Measurements from ENCODE around the gene DLAT.

DLAT gene

GRCh38 chr11:112024773-112025678 is at the start of gene DLAT (continued):
- TF ChIP-seq KLF1 (tag by site-specific recombination; IDR thresholded peaks at IDR 0.05) = peak; percentile 72
- TF ChIP-seq IKZF3 (tag by site-specific recombination; IDR thresholded peaks at IDR 0.05) = peak; percentile 81
- TF ChIP-seq ZNF792 (tag by site-specific recombination; IDR thresholded peaks at IDR 0.05) = 0 out of 2 replicates have a peak, but pooled peaks have one; percentile 65
- no peak for TF ChIP-seq ZNF239 (tag by site-specific recombination; IDR thresholded peaks at IDR 0.05)
- peak; percentile 89 for TF ChIP-seq ZBTB10 (tag by site-specific recombination; IDR thresholded peaks at IDR 0.05)
- no peak for TF ChIP-seq ZNF362 (tag by site-specific recombination; IDR thresholded peaks at IDR 0.05)
- no peak for TF ChIP-seq ZNF292 (tag by site-specific recombination; IDR thresholded peaks at IDR 0.05; ENCODE audit: borderline replicate concordance, low read depth)
- TF ChIP-seq BCL11A (tag by site-specific recombination; IDR thresholded peaks at IDR 0.05; ENCODE audit: low read depth) = peak; percentile 66; the same call in 1 of the 2 replicates
- TF ChIP-seq ZFHX2 (tag by site-specific recombination; conservative IDR thresholded peaks at IDR 0.05) = no peak
- peak; percentile 72; the same call in 1 of the 2 replicates for TF ChIP-seq MZF1 (tag by site-specific recombination; IDR thresholded peaks at IDR 0.05; ENCODE audit: borderline replicate concordance)
- no peak for TF ChIP-seq EGR2 (tag by site-specific recombination; IDR thresholded peaks at IDR 0.05; ENCODE audit: low read depth)
- TF ChIP-seq YY2 (tag by site-specific recombination; IDR thresholded peaks at IDR 0.05) = peak; percentile 40; the same call in 1 of the 2 replicates
- peak; percentile 46; the same call in 1 of the 2 replicates for TF ChIP-seq ZNF10 (tag by site-specific recombination; IDR thresholded peaks at IDR 0.05)
- no peak; the same call in 1 of the 2 replicates for TF ChIP-seq MEIS1 (CRISPR knock-in tag; IDR thresholded peaks at IDR 0.05; ENCODE audit: borderline replicate concordance)
- 0 out of 2 replicates have a peak, but pooled peaks have one; percentile 8 for TF ChIP-seq PRDM4 (tag by site-specific recombination; IDR thresholded peaks at IDR 0.05)
- TF ChIP-seq ZSCAN5A (tag by site-specific recombination; IDR thresholded peaks at IDR 0.05) = no peak; the same call in 1 of the 2 replicates
- TF ChIP-seq ZNF558 (tag by site-specific recombination; IDR thresholded peaks at IDR 0.05) = no peak; the same call in 1 of the 2 replicates
- TF ChIP-seq KLF16 (tag by site-specific recombination; IDR thresholded peaks at IDR 0.05) = peak; percentile 91
- peak; percentile 97 for TF ChIP-seq ZXDB (tag by site-specific recombination; IDR thresholded peaks at IDR 0.05)
- no peak; the same call in 1 of the 2 replicates for TF ChIP-seq REPIN1 (tag by site-specific recombination; IDR thresholded peaks at IDR 0.05; ENCODE audit: low read depth)
- TF ChIP-seq, protein P1, sequence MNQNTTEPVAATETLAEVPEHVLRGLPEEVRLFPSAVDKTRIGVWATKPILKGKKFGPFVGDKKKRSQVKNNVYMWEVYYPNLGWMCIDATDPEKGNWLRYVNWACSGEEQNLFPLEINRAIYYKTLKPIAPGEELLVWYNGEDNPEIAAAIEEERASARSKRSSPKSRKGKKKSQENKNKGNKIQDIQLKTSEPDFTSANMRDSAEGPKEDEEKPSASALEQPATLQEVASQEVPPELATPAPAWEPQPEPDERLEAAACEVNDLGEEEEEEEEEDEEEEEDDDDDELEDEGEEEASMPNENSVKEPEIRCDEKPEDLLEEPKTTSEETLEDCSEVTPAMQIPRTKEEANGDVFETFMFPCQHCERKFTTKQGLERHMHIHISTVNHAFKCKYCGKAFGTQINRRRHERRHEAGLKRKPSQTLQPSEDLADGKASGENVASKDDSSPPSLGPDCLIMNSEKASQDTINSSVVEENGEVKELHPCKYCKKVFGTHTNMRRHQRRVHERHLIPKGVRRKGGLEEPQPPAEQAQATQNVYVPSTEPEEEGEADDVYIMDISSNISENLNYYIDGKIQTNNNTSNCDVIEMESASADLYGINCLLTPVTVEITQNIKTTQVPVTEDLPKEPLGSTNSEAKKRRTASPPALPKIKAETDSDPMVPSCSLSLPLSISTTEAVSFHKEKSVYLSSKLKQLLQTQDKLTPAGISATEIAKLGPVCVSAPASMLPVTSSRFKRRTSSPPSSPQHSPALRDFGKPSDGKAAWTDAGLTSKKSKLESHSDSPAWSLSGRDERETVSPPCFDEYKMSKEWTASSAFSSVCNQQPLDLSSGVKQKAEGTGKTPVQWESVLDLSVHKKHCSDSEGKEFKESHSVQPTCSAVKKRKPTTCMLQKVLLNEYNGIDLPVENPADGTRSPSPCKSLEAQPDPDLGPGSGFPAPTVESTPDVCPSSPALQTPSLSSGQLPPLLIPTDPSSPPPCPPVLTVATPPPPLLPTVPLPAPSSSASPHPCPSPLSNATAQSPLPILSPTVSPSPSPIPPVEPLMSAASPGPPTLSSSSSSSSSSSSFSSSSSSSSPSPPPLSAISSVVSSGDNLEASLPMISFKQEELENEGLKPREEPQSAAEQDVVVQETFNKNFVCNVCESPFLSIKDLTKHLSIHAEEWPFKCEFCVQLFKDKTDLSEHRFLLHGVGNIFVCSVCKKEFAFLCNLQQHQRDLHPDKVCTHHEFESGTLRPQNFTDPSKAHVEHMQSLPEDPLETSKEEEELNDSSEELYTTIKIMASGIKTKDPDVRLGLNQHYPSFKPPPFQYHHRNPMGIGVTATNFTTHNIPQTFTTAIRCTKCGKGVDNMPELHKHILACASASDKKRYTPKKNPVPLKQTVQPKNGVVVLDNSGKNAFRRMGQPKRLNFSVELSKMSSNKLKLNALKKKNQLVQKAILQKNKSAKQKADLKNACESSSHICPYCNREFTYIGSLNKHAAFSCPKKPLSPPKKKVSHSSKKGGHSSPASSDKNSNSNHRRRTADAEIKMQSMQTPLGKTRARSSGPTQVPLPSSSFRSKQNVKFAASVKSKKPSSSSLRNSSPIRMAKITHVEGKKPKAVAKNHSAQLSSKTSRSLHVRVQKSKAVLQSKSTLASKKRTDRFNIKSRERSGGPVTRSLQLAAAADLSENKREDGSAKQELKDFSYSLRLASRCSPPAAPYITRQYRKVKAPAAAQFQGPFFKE (tag by site-specific recombination; IDR thresholded peaks at IDR 0.05; ENCODE audit: borderline replicate concordance) = no peak
- TF ChIP-seq HOXC10 (CRISPR knock-in tag; IDR thresholded peaks at IDR 0.05) = peak; percentile 82; the same call in 1 of the 2 replicates
- no peak; the same call in none of the 2 replicates for TF ChIP-seq ZNF76 (tag by site-specific recombination; IDR thresholded peaks at IDR 0.05; ENCODE audit: borderline replicate concordance, low read depth)
- TF ChIP-seq ZNF785 (tag by site-specific recombination; IDR thresholded peaks at IDR 0.05) = no peak
- TF ChIP-seq MYNN (tag by site-specific recombination; IDR thresholded peaks at IDR 0.05; ENCODE audit: borderline replicate concordance) = no peak

Data from HEK293 (cell line).